NK-92 (cell line): ENCODE measurements around the gene ZNF358.
"Not testable (repeated sequence)": the region's sequence is repeated elsewhere in the genome, so short reads cannot be mapped to it uniquely, and the experiment has no call there.

ENCODE experiments used
- DNase-seq: peaks from one replicate; lab custom pipeline; 2025; ENCODE audit not compliant: unreplicated experiment; lab: John Stamatoyannopoulos, UW

Gene ZNF358

GRCh38 chr19:7535047-7535997, 19.4 kb downstream of the ZNF358 start, which contains the start of gene PNPLA6:
Gene PNPLA6, plus strand, starts transcription at chr19:7535717. Its CDS starts 72 bp downstream, at chr19:7535789.
- peak; percentile 21 for DNase-seq

GRCh38 chr19:7535998-7536695, 20.2 kb downstream of the ZNF358 start:
- no peak for DNase-seq

GRCh38 chr19:7538990-7539389, 23.1 kb downstream of the ZNF358 start:
- not testable (repeated sequence) for DNase-seq

GRCh38 chr19:7539827-7540425, 24.0 kb downstream of the ZNF358 start:
- DNase-seq, result no peak

- no peak for DNase-seq
Observed at GRCh38 chr19:7540761-7541474, 25.0 kb downstream of the ZNF358 start.

GRCh38 chr19:7541475-7541824, 25.5 kb downstream of the ZNF358 start:
- DNase-seq, result no peak

- DNase-seq, result no peak
Observed at GRCh38 chr19:7541828-7542443, 26.0 kb downstream of the ZNF358 start.

- DNase-seq, result no peak
Observed at GRCh38 chr19:7542556-7543348, 26.8 kb downstream of the ZNF358 start.

GRCh38 chr19:7544626-7545025, 28.7 kb downstream of the ZNF358 start:
- DNase-seq, result no peak

GRCh38 chr19:7545300-7545699, 29.4 kb downstream of the ZNF358 start:
- no peak for DNase-seq

- no peak for DNase-seq
Observed at GRCh38 chr19:7545904-7546303, 30.0 kb downstream of the ZNF358 start.

GRCh38 chr19:7547159-7547558, 31.3 kb downstream of the ZNF358 start:
- DNase-seq, result no peak

GRCh38 chr19:7549429-7550148, 33.7 kb downstream of the ZNF358 start:
- DNase-seq, result no peak

- no peak for DNase-seq
Observed at GRCh38 chr19:7550169-7550770, 34.4 kb downstream of the ZNF358 start.

GRCh38 chr19:7550987-7551761, 35.3 kb downstream of the ZNF358 start:
- DNase-seq, result no peak

GRCh38 chr19:7552781-7553180, 36.9 kb downstream of the ZNF358 start:
- DNase-seq, result no peak

GRCh38 chr19:7554565-7554964, 38.7 kb downstream of the ZNF358 start:
- DNase-seq, result no peak
